Keratinocyte (primary cell): ENCODE results near the gene FAM32A.

Experiments
- EZH2 ChIP-seq: IDR thresholded peaks from one replicate; pipeline ENCODE4 v1.6.1; 2012; ENCODE audit warnings: inconsistent platforms, mild to moderate bottlenecking, low read length, moderate library complexity
- TF ChIP-seq, protein P1 (sequence below), 3 experiments: IDR thresholded peaks in 1 of 3; conservative IDR thresholded peaks in 1 of 3; optimal IDR thresholded peaks in 1 of 3; 2 replicates in 2 of 3; 3 replicates in 1 of 3; pipeline versions ENCODE3 to v1.5.1; 2011; ENCODE audit warnings: low read length in 3 of 3, mild to moderate bottlenecking in 3 of 3, moderate library complexity in 2 of 3, control low read depth in 1 of 3, inconsistent platforms in 1 of 3; ENCODE audit not compliant: insufficient read depth in 2 of 3; ENCODE audit errors: extremely low read depth in 1 of 3

DNA sequence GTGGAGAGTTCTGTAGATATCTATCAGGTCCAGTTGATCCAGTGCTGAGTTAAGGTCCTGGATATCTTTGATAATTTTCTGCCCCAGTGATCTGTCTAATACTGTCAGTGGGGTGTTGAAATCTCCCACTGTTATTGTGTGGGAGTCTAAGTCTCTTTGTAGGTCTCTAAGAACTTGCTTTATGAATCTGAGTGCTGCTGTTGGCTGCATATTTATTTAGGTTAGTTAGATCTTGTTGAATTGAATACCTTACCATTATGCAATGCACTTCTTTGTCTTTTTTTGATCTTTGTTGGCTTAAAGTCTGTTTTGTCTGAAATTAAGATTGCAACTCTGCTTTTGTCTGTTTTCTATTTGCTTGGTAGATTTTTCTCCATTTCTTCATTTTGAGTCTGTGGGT is 27.9 kb downstream of the FAM32A start:
- TF ChIP-seq, protein P1, sequence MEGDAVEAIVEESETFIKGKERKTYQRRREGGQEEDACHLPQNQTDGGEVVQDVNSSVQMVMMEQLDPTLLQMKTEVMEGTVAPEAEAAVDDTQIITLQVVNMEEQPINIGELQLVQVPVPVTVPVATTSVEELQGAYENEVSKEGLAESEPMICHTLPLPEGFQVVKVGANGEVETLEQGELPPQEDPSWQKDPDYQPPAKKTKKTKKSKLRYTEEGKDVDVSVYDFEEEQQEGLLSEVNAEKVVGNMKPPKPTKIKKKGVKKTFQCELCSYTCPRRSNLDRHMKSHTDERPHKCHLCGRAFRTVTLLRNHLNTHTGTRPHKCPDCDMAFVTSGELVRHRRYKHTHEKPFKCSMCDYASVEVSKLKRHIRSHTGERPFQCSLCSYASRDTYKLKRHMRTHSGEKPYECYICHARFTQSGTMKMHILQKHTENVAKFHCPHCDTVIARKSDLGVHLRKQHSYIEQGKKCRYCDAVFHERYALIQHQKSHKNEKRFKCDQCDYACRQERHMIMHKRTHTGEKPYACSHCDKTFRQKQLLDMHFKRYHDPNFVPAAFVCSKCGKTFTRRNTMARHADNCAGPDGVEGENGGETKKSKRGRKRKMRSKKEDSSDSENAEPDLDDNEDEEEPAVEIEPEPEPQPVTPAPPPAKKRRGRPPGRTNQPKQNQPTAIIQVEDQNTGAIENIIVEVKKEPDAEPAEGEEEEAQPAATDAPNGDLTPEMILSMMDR (optimal IDR thresholded peaks at IDR 0.05 in 1 of 3, IDR thresholded peaks at IDR 0.05 in 1 of 3, conservative IDR thresholded peaks at IDR 0.05 in 1 of 3; ENCODE audit: extremely low read depth in 1 of 3, insufficient read depth in 2 of 3, low read length in 3 of 3), result no peak
- no peak for TF ChIP-seq EZH2
